ENCODE results near the gene TMEM145.
"Not testable (repeated sequence)": the region's sequence is repeated elsewhere in the genome, so short reads cannot be mapped to it uniquely, and the experiment has no call there.

Gene TMEM145

DNA sequence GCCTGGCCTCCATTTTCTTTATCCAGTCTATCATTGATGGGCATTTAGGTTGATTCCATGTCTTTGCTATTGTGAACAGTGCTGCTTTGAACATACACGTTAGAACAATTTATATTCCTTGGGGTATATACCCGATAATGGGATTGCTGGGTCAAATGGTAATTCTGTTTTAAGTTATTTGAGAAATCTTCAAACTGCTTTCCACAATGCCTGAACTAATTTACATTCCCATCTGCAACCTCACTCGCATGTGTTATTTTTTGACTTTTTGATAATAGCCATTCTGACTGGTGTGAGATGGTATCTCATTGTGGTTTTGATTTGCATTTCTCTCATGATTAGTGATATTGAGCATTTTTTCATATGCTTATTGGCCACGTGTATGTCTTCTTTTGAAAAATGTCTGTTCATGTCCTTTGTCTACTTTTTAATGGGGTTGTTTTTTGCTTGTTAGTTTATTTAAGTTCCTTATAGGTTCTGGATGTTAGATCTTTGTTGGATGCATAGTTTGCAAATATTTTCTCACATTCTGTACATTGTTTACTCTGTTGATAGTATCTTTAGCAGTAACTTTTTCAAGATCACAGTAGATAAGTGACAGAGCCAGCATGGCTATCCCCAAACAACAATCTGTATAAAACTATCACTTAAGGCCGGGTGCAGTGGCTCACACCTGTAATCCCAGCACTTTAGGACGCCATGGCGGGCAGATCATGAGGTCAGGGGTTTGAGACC is 26.2 kb downstream of the TMEM145 start:
- DNase-seq = not testable (repeated sequence)

- not testable (repeated sequence) for DNase-seq
Measured at GRCh38 chr19:42339922-42340321, 26.8 kb downstream of the TMEM145 start.

DNA sequence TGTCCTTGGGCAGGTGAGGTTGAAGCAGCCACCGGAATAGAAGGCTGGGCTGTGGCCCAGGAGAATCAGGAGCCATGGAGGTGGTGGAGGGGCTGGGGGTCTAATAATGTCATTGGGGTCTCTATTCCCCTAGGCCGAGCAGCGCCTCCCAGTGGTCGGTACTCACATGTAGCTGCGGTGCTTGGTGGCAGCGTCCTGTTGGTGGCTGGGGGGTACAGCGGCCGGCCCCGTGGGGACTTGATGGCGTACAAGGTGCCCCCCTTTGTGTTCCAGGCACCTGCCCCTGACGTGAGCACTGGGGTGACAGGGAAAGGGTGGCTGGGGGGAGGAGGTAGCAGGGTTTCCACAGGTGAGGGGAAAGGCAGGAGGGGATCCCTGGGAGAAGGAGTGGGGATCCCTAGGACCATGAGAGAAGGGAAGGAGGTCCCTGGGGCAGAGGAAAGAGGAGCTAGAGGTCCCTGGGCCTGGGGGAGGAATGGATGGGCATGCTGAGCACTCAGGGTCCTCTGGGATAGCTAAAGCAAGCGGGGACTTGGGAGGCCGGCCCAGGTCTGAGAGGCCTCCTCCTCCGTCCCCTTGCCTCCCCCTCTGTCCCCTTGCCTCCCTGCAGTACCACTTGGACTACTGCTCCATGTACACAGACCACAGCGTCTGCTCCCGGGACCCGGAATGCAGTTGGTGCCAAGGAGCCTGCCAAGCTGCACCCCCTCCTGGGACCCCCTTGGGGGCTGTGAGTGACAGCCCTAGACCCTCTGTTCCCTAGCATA is 30.4 kb downstream of the TMEM145 start:
- DNase-seq = no peak

DNA sequence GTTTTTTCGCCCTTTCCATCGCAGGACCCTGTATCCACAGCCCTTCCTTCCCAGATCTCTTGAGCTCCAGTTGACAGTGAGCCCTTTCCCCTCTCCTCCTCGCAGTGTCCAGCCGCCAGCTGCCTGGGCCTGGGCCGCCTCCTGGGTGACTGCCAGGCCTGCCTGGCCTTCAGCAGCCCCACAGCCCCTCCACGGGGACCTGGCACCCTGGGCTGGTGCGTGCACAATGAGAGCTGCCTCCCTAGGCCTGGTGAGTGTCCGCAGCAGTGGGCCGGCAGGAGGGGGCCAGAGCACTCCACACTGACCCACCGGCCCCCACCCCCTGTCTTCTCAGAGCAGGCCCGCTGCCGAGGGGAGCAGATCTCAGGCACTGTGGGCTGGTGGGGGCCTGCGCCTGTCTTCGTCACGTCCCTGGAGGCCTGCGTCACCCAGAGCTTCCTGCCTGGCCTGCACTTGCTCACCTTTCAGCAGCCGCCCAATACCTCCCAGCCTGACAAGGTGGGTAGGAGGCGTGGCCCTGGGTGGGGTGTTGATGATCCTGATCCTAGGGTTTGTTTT is 31.3 kb downstream of the TMEM145 start:
- DNase-seq = no peak

DNA sequence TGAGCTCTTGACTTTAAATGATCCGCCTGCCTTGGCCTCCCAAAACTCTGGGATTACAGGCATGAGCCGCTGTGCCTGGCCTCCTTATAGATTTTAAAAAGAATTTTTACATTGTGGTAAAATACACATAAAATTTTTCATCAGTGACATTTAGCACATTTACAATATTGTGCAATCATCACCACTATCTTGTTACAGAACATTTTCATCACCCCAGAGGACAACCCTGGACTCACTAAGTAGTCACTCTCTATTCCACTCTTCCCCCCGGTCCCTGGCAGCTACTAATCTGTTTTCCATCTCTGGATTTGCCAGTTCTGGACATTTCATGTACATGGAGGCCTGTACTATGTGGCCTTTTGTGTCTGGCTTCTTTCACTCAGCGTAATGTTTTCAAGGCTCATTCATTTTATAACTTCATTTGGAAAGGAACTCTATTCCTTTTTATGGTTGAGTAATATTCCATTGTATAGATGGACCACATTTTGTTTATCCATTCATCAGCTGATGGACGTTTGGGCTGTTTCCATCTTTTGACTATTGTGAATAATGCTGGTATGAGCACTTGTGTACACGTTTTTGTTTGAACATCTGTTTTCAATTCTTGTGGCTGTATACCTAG is 32.2 kb downstream of the TMEM145 start:
- no peak for DNase-seq

- DNase-seq = no peak
Measured at GRCh38 chr19:42348211-42348610, 35.1 kb downstream of the TMEM145 start.

DNA sequence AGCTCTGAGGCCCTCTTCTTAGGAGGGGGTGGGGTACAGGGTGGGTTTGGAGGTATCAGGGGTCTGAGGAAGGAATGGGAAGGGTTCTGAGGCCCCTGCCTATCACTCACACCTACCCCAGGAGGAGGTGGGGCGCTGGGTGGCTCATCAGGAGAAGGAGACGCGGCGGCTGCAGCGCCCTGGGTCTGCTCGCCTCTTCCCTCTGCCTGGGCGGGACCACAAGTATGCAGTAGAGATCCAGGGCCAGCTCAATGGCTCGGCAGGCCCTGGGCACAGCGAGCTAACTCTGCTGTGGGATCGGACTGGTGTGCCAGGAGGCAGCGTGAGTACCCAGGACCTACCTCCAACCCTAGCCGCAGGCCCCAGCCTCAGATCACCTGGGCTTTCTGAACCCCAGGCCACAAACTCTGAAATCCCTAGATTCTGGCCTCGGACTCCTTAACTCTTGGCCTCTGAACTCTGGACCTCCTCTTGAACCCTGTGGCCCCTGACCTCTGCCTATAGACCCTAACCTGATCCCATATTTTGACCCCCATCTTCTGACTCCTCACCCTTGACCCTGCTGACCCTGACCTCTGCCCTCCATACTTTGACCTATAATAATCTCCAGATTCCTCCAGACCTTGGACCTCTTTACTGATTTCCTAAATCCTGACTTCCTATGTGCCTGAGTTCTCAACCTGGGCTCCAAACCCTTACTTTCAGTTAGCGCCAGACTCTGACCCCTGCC is 36.4 kb downstream of the TMEM145 start:
- no peak for DNase-seq

DNA sequence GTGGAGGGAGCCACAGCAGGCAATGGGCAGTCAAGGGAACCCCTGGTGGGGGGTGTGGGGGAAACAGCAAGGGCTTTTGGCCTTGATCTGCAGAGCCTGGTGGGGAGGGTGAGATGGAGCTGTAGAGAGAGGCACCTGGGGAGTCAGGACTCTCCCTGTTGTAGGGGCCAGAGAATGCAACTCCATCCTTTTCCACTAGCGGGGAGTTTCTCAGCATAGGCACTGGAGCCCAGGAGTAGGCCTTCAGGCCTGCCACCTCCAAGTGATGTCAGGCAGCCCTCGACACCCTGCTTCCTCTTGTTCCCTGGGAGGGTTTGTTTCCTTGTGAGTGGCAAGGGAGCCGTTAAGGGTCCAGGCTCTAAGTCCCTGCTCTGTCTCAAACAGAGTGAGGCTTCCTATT is 37.3 kb downstream of the TMEM145 start:
- no peak for DNase-seq

- no peak for DNase-seq
Measured at GRCh38 chr19:42351079-42351735, 38.1 kb downstream of the TMEM145 start.

GRCh38 chr19:42352301-42353259 is 39.5 kb downstream of the TMEM145 start:
- DNase-seq = no peak

DNA sequence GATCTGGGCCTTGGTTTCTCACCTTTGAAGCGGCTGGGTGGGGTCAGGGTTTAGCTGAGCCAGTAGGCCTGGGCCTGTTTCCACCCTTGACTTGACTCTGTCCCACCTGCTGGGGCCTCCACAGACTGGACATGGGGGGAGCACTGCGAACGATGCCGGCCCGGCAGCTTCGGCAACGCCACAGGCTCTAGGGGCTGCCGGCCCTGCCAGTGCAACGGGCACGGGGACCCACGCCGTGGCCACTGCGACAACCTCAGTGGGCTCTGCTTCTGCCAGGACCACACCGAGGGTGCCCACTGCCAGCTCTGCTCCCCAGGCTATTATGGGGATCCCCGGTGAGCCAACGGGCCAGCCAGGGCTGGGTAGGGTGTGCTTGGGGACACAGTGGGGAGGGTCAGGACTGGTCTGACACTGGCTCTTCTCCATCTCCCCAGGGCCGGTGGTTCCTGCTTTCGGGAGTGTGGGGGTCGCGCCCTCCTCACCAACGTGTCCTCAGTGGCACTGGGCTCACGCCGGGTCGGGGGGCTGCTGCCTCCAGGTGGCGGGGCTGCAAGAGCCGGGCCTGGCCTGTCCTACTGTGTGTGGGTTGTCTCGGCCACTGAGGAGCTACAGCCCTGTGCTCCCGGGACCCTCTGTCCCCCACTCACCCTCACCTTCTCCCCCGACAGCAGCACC is 40.4 kb downstream of the TMEM145 start:
- DNase-seq = no peak

DNA sequence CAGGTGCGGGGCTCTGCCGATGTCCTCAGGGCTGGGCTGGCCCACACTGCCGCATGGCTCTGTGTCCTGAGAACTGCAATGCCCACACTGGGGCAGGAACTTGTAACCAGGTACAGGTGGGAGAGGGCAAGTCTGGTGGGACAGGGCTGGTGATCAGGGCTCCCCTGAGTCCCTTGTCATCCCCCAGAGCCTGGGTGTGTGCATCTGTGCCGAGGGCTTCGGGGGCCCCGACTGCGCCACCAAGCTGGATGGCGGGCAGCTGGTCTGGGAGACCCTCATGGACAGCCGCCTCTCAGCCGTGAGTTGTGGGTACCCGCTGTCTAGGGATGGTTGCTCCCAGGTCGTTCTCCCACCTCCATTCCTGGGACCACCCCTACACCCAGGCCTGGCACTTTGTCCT is 42.8 kb downstream of the TMEM145 start:
- DNase-seq = no peak

DNA sequence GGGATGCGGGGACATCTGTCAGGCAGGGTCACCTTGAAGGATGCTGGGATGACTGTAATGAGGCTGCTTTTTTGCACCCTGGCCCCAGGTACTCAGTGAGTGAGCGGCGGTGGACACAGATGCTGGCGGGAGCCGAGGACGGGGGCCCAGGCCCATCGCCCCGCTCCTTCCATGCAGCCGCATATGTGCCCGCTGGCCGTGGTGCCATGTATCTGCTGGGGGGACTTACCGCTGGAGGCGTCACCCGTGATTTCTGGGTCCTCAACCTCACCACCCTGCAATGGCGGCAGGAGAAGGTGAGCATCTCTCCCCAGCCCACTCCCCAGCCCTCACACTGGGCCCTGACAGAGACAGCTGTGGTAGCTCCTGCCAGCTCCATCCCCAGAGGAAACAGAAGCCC is 43.6 kb downstream of the TMEM145 start:
- DNase-seq = no peak

GRCh38 chr19:42357290-42357689 is 44.2 kb downstream of the TMEM145 start:
- DNase-seq = no peak

- no peak for DNase-seq
Measured at GRCh38 chr19:42360787-42361544, 47.9 kb downstream of the TMEM145 start.

GRCh38 chr19:42361545-42361910 is 48.4 kb downstream of the TMEM145 start:
- DNase-seq = no peak

GRCh38 chr19:42362342-42362741 is 49.2 kb downstream of the TMEM145 start:
- DNase-seq = no peak

GRCh38 chr19:42362891-42363440 is 49.9 kb downstream of the TMEM145 start:
- DNase-seq = no peak

- DNase-seq = peak; percentile 59
Measured at GRCh38 chr19:42363614-42364346, 50.7 kb downstream of the TMEM145 start.
